GM19351 (cell line): ENCODE data around the gene CCL1.

ENCODE experiments used
- ATAC-seq: cut with Tn5 transposase; IDR thresholded peaks from one replicate; pipeline ENCODE4 v1.9.1; 2021; ENCODE audit warnings: mild to moderate bottlenecking, moderate library complexity; ENCODE audit not compliant: unreplicated experiment

CCL1 gene

GRCh38 chr17:34363183-34363661, at the start of gene CCL1:
Gene CCL1 (minus strand): TSS chr17:34363233. CDS start chr17:34363161, 72 bp downstream.
- ATAC-seq, result no peak

- ATAC-seq, result no peak
Observed at GRCh38 chr17:34412534-34412933, 49.5 kb upstream of the CCL1 start.

- ATAC-seq, result no peak
Observed at GRCh38 chr17:34411646-34412421, 48.8 kb upstream of the CCL1 start.

- no peak for ATAC-seq
Observed at GRCh38 chr17:34409352-34409751, 46.3 kb upstream of the CCL1 start.

GRCh38 chr17:34408439-34408838, 45.4 kb upstream of the CCL1 start:
- ATAC-seq, result no peak

- ATAC-seq, result no peak
Observed at GRCh38 chr17:34406226-34406625, 43.2 kb upstream of the CCL1 start.

- ATAC-seq, result no peak
Observed at GRCh38 chr17:34403006-34403405, 40.0 kb upstream of the CCL1 start.

GRCh38 chr17:34401165-34401564, 38.1 kb upstream of the CCL1 start:
- no peak for ATAC-seq

GRCh38 chr17:34400301-34400931, 37.4 kb upstream of the CCL1 start:
- ATAC-seq, result no peak

- ATAC-seq, result no peak
Observed at GRCh38 chr17:34399725-34400124, 36.7 kb upstream of the CCL1 start.

- ATAC-seq, result no peak
Observed at GRCh38 chr17:34398990-34399389, 36.0 kb upstream of the CCL1 start.

GRCh38 chr17:34397265-34397664, 34.2 kb upstream of the CCL1 start:
- ATAC-seq, result no peak

- ATAC-seq, result no peak
Observed at GRCh38 chr17:34393401-34393800, 30.4 kb upstream of the CCL1 start.

- no peak for ATAC-seq
Observed at GRCh38 chr17:34391241-34391640, 28.2 kb upstream of the CCL1 start.

- no peak for ATAC-seq
Observed at GRCh38 chr17:34390649-34391048, 27.6 kb upstream of the CCL1 start.

- no peak for ATAC-seq
Observed at GRCh38 chr17:34389126-34389750, 26.2 kb upstream of the CCL1 start.

- no peak for ATAC-seq
Observed at GRCh38 chr17:34387566-34387965, 24.5 kb upstream of the CCL1 start.

GRCh38 chr17:34386697-34387550, 23.9 kb upstream of the CCL1 start:
- ATAC-seq, result no peak

GRCh38 chr17:34386343-34386696, 23.3 kb upstream of the CCL1 start:
- ATAC-seq, result no peak

- no peak for ATAC-seq
Observed at GRCh38 chr17:34384822-34385605, 22.0 kb upstream of the CCL1 start.
